Astrocyte of the hippocampus (primary cell): Measurements from ENCODE around the gene KRT83.

Experiments
- DNase-seq: peaks from one replicate; pipeline ENCODE4 v3.0.0; 2011; ENCODE audit warnings: low read depth, low spot score

The KRT83 gene

DNA sequence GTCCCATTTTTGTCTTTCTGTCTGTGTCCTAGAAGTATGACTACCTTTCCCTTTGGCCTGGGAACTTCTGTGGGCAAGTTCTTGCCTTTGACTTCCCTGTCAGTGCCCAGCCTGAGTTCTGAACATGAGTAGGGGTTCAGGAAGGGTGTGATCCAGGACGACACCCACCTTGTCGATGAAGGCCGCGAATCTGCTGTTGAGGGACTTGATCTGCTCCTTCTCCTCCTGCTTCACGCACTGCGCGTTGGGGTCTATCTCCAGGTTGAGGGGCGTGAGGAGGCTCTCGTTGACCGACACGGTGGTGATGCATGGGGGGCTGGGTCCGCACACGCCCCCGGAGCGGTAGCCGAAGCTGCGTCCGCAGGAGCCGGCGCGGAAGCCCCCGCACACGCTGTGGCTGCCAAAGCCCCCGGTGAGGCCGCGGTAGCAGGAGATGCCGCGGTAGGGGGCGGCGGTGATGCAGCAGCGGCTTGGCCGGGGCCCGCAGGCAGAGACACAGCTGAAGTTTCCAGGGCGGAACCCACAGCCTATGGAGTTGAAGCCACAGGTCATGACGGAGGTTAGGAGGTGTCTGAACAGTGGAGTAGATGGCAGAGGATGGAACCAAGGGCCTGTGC is at the start of gene KRT83:
Gene KRT83 (minus strand): TSS at position 615 of the 617 bp plus-strand sequence. CDS start 63 bp downstream, at position 552.
- DNase-seq, result no peak

DNA sequence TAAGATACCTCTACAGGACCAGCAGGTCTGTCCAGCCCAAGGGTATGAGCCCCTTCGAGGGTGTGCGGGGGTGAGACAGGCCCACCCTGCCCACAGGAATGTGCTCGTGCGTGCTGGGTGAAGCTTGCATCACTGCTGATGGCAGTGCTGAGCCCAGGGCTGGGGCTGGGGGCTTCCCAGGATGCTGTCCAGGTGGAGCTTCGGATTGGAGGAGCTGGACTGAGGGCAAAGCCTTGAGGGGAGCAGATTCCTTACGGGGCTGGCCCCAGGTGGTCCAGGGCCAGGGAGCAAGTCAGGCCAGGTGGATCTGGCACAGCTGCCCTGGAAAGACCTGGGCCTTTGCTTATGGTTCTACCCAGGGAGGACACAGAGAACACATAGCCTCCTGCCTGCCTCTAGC is 48.6 kb upstream of the KRT83 start:
- DNase-seq, result no peak

DNA sequence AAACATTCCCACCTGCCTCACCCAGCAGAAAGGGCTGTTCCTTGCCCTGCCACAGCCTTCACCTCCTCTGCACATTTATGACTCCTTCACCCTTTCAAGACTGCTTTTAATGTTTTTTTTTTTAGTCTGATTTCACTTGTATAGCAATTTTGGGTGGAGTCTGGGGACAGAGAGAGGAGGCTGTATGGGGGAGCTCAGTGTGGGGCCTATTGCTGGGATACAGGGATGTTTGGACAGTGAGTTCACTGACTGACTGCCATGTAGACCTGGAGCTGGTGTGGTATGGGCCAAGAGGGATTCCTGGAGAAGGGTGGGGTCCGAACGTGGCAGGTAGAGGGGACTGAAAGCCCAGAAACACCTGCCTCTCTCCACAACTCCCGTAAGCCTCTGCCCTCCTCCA is 48.0 kb upstream of the KRT83 start:
- DNase-seq, result no peak

DNA sequence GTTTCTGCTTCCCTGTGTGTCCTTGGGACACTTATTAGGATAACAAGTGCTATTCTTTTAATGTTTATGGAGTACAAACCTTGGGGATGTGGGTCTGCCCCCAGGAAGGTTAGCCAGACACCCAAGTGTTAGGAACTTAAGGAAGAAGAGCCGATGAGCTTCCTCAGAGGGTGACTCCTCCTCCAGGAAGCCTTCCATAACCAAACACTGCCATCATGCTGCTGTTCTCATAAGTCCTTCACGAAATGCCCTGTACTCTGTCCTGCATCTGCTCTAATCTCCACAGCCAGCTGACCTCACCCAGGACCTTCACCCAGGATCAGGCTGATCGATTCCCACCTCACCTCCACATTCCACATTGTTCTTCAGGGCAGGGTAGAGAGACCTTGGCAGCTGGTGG is 47.3 kb upstream of the KRT83 start:
- no peak for DNase-seq

DNA sequence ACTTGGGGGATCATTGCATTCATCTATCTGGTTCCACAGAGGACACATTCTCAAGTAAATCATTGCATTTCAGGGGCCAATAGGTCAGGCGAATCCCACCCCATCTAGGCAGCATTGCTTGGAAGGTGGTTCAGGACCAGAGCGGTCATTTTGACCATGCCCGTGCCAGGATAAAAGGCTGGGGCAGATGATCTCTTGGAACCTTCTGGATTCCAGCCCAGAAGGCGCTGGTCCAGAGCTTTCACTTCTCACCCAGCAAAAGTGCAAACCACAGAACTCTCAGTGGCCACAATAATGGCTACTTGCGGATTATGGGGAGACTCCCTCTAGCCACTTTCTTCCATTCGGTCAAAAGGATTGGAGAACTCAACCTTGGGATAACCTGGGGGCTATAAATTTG is 46.7 kb upstream of the KRT83 start:
- no peak for DNase-seq

DNA sequence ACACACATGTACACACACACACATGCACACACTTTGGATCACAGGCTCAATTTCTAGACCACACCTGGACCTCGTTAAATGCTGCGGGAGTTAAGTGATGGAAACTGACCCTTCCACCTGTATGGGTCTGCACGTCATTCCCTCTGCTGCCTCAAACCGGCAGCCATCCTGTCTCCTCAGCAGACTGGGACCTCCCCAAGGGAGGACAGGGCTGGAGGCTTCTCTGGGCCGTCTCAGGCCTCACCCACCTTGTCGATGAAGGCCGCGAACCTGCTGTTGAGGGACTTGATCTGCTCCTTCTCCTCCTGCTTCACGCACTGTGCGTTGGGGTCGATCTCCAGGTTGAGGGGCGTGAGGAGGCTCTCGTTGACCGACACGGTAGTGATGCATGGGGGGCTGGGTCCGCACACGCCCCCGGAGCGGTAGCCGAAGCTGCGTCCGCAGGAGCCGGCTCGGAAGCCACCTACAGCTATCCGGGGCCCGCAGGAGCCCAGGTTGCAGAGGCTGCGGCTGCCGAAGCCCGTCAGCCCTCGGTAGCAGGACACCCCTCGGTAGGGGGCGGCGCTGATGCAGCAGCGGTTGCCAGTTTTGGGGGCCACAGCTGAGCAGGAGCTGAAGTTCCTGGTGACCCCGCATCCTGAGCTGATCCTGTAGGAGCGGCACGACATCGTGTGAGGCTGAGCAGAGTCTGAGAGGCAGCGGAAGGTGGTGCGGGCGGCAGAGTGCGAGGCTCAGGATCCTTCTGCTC is 45.7 kb upstream of the KRT83 start, which contains the start of gene KRT85:
Gene KRT85 (minus strand): TSS at position 744 of the 748 bp plus-strand sequence. CDS start 76 bp downstream, at position 668.
- DNase-seq, result no peak

DNA sequence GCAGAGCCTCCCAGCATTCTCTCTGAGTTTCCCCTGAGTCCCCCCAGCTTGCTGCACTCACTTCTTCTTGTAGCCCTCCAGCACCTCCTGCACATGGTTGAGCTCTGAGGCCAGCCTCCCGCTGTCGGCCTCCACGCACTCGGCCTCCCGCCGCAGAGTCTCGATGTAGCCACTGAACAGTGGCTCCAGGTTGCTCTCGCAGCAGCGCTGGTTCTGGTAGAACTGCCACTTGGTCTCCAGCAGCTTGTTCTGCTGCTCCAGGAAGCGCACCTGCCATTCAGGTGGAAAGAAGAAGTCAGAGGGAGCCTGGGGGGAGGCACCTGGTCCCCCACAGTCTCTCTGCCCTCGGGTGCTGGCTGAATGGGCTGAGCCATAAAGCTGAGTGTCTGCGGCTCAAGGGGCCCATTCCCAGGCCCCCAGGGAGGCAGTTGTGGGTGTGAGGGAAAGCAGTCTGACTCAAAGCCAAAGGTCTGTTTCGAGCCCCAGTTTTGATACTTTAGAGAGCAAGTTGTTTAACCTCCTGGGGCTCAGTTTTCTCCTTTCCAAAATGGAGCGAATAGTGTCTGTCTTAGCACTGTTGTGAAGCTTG is 43.8 kb upstream of the KRT83 start:
- DNase-seq, result no peak

DNA sequence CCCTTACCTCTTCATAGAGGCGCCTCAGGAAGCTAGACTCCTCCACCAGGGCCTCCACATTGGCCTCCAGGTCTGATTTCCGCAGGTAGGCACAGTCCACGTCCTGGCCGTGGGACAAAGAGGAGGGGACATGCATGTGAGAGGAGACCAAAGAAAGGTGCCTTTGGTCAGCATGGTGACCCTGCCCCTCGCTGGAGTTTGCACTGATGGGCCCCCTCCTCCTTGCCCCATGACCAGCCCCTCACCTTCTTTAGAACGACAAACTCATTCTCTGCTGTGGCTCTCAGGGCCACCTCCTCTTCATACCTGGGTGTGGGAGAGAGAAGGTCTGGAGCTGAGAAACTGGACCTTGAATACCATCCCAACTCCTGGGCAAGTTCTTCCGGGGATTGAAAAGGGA is 42.9 kb upstream of the KRT83 start:
- no peak for DNase-seq

DNA sequence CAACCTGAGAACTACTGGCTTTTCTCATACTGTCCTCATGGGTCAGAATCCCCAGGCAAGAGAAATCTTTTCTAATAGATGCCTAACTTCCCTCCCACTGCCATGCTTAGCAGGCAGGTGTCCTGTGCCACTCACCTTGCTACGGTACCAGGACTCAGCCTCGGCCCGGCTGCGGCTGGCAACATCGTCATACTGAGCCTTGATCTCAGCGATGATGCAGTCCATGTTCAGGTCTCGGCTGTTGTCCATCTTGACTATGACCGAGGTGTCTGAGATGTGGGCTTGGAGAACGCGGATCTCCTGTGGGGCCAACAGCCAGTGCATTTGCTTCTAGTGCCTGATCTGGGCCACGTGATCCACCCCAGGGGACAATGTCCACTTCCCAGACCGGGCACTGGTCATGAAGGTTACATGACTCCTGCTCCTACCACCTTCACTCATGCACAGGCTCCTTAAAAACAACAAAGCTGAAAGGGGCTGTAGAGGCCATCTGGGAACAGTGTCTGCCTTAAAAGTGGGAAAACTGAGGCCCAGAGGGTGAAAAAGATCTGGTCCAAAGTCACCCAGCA is 42.0 kb upstream of the KRT83 start:
- no peak for DNase-seq

DNA sequence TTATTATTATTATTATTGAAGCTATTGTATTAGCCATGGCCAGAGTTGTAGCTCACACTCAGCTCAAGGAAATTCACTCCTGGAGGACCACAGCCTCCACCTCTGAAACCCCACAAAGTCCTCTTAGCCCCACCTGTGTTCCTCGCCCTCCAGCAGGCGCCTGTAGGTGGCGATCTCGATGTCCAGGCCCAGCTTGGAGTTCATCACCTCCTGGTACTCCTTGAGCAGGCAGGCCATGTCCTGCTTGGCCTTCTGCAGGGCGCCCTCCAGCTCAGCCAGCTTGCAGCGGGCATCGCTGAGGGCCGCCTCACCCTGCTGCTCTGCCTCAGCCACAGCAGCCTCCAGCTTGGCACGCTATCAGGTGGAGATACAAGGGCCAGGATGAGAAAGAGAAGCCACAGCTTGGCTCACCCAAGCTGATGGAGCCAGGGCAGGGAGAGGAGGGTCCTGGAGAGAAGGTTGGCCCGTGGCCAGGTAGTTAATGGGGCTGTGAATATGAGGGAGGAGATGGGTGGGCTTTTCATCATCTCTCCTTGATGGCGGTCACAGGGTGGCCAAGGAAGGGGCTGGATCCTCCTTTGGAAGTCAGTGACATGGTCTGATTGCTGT is 41.0 kb upstream of the KRT83 start:
- no peak for DNase-seq

DNA sequence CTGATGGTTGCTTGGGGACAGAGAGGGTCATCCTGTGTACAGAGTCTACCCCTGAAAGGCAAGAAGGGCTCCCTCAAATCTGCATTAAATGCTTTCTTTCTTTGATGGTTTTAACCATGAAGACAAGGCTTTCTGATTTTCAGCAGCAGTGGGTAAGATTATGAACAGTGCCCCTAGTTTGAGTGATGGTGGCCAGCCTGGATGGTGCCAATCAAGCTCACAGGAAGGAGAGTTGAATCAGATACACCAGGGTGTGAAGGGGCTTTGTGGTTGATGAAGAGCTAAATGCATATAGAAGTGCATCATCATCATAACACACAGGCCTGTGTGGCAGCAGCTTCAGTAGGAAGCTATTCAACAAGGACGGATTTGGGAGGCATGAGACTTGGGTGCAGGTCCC is 40.4 kb upstream of the KRT83 start:
- no peak for DNase-seq

DNA sequence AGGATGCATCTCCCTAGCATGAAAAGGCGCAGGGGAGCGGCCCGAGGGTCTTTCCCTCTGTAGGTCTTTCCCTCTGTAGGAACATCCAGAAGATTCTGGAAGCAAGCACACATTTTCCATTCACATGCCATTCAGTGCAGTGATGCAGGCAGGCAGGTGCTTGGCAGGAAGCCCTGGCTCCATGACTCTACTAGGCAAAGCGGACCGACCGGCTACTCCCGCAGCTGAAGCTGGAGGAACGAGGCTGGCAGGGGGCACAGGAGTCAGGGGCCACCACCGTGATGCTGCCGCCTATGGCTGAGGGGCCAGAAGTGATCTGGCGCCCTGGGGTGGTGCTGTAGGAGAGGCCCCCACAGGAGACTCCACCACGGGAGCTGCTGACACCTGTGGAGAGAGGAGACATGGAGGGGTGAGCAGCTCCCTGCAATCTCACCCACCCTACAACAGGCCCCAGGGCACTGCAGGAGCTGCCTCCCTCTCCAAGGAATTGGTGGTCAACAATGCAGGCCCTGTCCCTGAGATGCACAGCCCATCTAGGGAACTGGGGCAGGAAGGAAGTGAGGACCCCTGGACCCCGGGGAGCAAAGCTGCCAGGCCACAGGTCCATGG is 39.6 kb upstream of the KRT83 start:
- DNase-seq, result no peak

DNA sequence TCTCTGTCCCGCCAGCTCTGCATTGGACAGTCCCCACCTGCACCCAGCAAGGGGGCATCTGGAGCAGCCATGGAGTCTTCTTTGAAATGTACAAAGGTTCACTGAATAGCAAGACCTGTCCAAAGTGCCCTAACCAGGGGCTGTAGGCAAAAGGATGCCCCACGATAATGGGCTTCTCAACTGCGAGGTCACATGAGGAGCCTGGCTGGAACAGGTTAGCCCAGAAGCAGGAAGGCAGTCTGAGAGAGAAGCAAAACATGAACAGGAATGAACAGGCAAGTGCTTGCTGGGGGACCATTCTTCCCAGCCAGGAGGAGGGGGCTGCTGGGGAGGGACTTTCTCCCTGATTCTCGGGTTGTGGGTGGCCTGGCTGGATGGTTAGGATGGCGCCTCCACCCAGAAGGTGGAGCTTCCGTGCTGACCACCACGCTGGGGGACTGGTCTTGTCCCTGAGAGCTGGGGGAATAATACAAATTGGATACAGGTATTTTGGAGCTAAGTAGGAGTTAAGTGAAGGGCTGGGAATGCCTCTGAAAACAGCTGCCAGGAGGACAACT is 39.0 kb upstream of the KRT83 start:
- no peak for DNase-seq

DNA sequence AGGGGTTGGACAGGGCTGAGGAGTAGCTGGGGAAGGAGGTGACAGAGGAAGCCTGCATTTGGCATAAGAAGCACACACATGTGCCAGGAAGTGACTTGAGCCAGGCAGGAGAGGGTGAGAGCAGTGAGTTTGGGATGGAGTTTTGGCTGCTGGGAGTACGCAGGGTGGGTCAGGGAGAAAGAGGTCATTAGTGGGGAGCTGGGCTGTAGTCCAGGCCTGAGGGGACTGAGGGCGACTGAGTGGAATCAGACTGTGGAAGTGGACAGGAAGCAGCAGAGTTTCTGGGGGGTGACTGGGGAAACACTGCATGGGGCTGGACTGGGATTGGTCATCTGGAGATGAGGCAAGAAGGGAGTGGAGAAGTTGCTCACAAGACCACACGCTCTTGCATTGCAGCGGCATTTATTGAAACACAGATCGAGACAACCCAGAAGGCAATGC is 38.4 kb upstream of the KRT83 start:
- no peak for DNase-seq

DNA sequence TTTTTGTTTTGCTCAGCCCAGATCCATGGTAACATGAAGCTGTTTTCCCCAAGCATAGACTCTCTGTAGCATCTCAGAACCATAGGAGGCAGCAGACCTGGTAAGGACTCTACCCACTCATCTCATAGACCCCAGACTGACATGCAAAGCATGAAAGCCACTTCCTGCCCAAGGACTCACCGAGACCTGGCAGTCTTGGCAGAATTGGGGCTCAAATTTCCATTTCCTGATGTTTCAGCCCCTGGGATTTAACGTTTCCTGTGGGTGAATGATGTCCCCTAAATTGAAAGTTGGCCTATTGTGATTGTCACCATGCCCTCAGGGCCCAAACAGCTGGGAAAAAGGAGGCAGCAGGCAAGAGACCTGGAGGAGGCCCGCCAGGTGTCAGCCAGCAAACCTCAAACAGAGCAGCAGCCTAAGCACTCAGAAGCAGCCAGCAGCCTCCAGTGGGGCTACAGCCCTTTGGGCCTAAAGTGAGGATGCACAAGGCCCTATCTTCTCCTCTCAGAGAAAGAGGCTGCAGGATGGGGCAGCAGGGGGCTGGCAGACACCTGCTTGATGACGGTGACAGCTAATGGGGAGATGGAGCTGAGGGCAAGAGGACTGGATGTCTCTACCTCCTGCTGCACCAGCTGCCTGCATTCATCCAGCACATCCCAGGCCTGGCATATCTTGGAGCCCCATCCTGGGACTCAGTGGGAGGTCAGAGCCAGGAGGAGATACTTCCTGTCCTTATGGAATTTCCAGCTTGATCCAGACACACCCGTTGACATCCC is 37.6 kb upstream of the KRT83 start:
- DNase-seq, result no peak

DNA sequence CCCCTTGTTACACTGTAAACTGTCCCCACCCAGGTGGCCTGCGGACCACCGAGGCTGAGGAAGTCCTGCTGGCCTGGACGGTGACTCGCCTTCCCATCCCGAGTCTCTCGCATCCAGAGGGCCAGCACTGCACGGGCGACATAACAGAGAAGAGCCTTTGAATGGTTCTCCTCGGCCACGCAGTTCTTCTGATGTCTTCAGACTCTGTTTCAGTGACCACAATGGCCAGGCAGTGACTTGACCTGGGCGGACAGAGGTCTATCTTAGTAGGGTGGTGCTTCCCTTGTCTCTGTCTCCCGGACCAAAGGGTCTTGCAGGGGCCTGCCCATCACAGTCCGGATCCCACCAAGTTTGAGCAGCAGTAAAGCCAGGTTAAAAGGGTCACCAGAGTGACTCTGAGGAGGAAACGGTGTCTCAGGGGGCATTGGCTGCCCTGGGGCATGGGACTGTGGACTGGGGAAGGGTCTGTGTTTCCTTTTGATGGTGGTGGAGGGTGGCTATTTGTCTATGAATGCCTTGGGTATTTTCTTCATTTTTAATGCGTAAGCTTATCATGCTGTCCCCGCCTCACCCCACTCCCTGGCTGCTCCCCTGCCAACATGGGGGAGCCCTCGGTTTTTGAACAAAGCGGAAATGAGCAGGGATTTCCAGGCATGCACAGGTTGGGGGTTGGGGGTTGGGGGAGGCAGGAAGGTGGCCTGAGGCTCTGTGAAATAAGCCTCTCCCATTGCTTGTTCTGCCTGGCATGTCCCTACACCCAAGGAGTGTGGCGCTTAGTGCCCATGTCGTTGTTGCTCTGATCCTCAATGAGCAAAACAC is 35.8 kb upstream of the KRT83 start:
- DNase-seq, result no peak

DNA sequence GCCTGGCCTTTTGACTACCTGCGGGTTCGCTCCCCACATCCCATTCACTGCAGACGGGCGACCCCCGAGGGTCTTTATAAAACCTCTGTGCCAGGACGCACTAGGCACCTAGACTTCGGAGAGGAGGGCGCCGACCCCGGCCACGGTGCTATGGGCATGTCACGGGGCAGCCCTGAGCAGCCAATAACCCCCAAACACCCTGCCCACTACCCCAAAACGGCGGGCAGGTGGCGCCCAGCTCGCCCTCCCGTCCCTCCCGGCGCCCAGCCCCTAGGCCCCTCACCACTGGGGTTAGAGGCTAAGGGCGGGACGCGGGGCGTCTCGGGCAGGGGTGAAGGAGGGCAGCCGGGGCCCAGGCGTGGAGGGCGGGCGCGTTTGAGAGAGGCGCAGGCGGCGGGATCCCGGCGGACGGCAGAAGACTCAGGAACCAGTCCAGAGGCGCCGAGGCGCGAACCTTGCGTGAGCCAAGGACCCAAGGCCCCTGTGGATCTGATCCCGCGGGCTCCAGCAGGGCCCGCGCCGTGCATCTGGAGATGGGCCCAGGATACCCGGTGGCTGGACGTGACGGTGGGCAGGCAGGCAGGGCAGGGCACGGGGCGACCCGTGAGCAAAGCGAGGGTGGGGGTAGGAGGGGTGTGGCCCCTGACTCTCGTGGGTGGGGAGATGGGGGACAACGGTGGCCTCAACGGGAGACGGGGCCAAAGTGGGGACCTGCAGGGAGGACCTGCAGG is 35.0 kb upstream of the KRT83 start:
- no peak for DNase-seq

DNA sequence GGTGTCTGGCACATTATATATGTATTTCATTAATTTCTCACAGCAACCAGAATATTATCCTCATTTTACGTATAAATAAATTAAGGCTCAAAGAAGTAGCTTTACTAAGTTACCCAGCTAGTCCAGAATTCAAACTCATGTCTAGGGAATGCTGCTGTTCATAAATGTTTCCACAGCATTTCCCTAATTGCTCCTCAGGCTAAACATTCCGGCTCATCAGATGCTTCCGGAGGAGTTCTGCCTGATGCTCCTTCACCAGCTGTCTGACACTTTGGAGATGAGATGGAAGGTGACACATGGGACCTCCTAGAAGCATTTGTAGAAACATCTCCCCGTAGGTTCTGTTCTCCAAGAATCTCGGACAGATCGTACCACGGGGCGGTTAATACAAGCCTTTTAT is 34.0 kb upstream of the KRT83 start:
- peak; percentile 6 for DNase-seq

DNA sequence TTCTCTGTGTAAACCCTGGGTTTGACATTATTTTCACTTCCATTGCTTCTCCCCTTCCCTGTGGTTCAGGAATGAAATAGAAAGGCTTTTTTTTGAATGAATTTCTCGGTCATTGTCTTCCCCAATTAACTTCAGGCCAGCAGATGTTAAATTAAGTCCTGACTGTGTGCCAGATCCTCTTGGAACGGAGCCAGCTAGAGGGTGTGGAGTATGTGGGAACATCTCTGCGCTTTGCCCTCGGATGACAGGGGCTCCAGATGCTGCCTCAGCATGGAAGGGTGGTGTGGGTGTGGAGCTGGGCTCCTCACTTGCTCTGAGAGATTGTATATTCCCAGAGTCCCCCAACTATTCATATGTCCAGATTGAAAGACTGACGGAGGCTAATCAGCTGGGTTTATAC is 33.0 kb upstream of the KRT83 start:
- DNase-seq, result no peak
